HCT116 (cell line): Measurements from ENCODE around the gene THEM4.
"Not testable (repeated sequence)": the region's sequence is repeated elsewhere in the genome, so short reads cannot be mapped to it uniquely, and the experiment has no call there.

Source experiments
- EGR1 ChIP-seq: IDR thresholded peaks from 2 replicates; pipeline ENCODE4 v1.6.1; 2012; ENCODE audit warnings: low read depth
- ELF1 ChIP-seq: IDR thresholded peaks from 2 replicates; pipeline ENCODE4 v1.6.1; 2012; ENCODE audit warnings: low read depth, borderline replicate concordance
- EZH2 ChIP-seq: fragments of 200-600 bp; sonication (generic); IDR thresholded peaks from 2 replicates; pipeline ENCODE4 v1.6.1; 2017; ENCODE audit warnings: antibody characterized with exemption, mixed run types
- EZH2phosphoT487 ChIP-seq: fragments of 200-600 bp; IDR thresholded peaks from 2 replicates; pipeline ENCODE4 v1.6.1; 2018; ENCODE audit warnings: antibody characterized with exemption, borderline replicate concordance
- POLR2A ChIP-seq: IDR thresholded peaks from 2 replicates; pipeline ENCODE4 v1.7.0; 2011; ENCODE audit warnings: borderline replicate concordance; ENCODE audit not compliant: insufficient read depth, insufficient read length; ENCODE audit errors: extremely low read depth
- POLR2AphosphoS5 ChIP-seq: IDR thresholded peaks from 2 replicates; pipeline ENCODE4 v1.6.1; 2011; ENCODE audit warnings: mild to moderate bottlenecking, low read depth, low read length, moderate library complexity
- RAD21 ChIP-seq: IDR thresholded peaks from 2 replicates; pipeline ENCODE4 v1.6.1; 2012; ENCODE audit warnings: low read depth, mild to moderate bottlenecking
- SP1 ChIP-seq: IDR thresholded peaks from 2 replicates; pipeline ENCODE4 v1.6.1; 2012; ENCODE audit warnings: low read depth
- YY1 ChIP-seq: IDR thresholded peaks from 2 replicates; pipeline ENCODE4 v1.6.1; 2011; ENCODE audit warnings: low read length, low read depth, moderate library complexity, mild to moderate bottlenecking; ENCODE audit not compliant: insufficient replicate concordance; ENCODE audit errors: extremely low read depth
- TF ChIP-seq, protein P1 (sequence below), 3 experiments: fragments of 200-600 bp in 1 of 3; sonication (generic) in 1 of 3; IDR thresholded peaks in 2 of 3; conservative IDR thresholded peaks in 1 of 3; 2 replicates each; pipeline ENCODE4 v1.5.1; 2012 to 2017; ENCODE audit warnings: low read depth in 2 of 3, low read length in 2 of 3, antibody characterized with exemption in 1 of 3, borderline replicate concordance in 1 of 3, control low read depth in 1 of 3, mild to moderate bottlenecking in 1 of 3, mixed read lengths in 1 of 3, mixed run types in 1 of 3, moderate library complexity in 1 of 3; ENCODE audit not compliant: insufficient read depth in 1 of 3

DNA sequence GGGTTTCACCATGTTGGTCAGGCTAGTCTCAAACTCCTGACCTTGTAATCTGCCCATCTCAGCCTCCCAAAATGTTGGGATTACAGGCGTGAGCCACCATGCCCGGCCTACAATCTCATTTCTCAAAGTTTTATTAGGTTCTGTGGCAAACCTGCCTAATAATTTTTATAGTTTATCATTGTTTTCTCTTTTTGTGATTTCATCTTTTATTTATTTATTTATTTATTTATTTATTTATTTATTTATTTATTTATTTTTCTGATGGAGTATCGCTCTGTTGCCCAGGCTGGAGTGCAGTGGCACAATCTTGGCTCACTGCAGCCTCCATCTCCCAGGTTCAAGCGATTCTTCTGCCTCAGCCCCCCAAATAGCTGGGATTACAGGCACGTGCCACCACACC is 24.4 kb downstream of the THEM4 start:
- TF ChIP-seq, protein P1, sequence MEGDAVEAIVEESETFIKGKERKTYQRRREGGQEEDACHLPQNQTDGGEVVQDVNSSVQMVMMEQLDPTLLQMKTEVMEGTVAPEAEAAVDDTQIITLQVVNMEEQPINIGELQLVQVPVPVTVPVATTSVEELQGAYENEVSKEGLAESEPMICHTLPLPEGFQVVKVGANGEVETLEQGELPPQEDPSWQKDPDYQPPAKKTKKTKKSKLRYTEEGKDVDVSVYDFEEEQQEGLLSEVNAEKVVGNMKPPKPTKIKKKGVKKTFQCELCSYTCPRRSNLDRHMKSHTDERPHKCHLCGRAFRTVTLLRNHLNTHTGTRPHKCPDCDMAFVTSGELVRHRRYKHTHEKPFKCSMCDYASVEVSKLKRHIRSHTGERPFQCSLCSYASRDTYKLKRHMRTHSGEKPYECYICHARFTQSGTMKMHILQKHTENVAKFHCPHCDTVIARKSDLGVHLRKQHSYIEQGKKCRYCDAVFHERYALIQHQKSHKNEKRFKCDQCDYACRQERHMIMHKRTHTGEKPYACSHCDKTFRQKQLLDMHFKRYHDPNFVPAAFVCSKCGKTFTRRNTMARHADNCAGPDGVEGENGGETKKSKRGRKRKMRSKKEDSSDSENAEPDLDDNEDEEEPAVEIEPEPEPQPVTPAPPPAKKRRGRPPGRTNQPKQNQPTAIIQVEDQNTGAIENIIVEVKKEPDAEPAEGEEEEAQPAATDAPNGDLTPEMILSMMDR (IDR thresholded peaks at IDR 0.05 in 2 of 3, conservative IDR thresholded peaks at IDR 0.05 in 1 of 3; ENCODE audit: borderline replicate concordance in 1 of 3, insufficient read depth in 1 of 3, low read depth in 2 of 3, low read length in 2 of 3), result not testable (repeated sequence)
- not testable (repeated sequence) for TF ChIP-seq ELF1, POLR2AphosphoS5, EZH2, EGR1, POLR2A, RAD21, YY1, SP1, EZH2phosphoT487
